Liver (tissue), 9 donors: ENCODE measurements around the gene GSTM1. TPM values are rescaled to one million over a fixed set of nuclear protein-coding genes. Genes with fewer than 3 reads are reported as not detected.

Experiments
- DNase-seq: peaks from one replicate; pipeline ENCODE4 v3.0.0-alpha.2; 2017; ENCODE audit warnings: low spot score
- H3K27ac ChIP-seq, 2 donors: one replicate each; pipeline ENCODE4 v1.7.0; 2013; ENCODE audit warnings: inconsistent platforms in 2 of 2, low read length in 2 of 2, control low read depth in 1 of 2, low read depth in 1 of 2, mild to moderate bottlenecking in 1 of 2
- H3K27me3 ChIP-seq, 4 donors: one replicate each; pipeline versions ENCODE4 v1.6.1 to v1.7.0; 2013; ENCODE audit warnings: low read length in 3 of 4, inconsistent platforms in 1 of 4, mild to moderate bottlenecking in 1 of 4, moderate library complexity in 1 of 4; ENCODE audit not compliant: control insufficient read depth in 4 of 4, insufficient read depth in 4 of 4
- H3K36me3 ChIP-seq, 4 donors: one replicate each; pipeline versions ENCODE4 v1.6.1 to v1.7.0; 2013; ENCODE audit warnings: low read length in 3 of 4, mild to moderate bottlenecking in 3 of 4, low read depth in 1 of 4, moderate library complexity in 1 of 4; ENCODE audit not compliant: control insufficient read depth in 4 of 4, insufficient read depth in 3 of 4
- H3K4me1 ChIP-seq, 4 donors: one replicate each; pipeline versions ENCODE4 v1.6.1 to v1.7.0; 2013; ENCODE audit warnings: low read length in 3 of 4, mild to moderate bottlenecking in 3 of 4, moderate library complexity in 1 of 4; ENCODE audit not compliant: control insufficient read depth in 4 of 4, insufficient read depth in 4 of 4
- H3K4me3 ChIP-seq, 3 donors: one replicate each; pipeline versions ENCODE4 v1.6.1 to v1.7.0; 2013; ENCODE audit warnings: low read length in 3 of 3, control low read depth in 1 of 3, low read depth in 1 of 3, mild to moderate bottlenecking in 1 of 3
- H3K9ac ChIP-seq, 2 donors: one replicate each; pipeline ENCODE4 v1.7.0; 2013; ENCODE audit warnings: low read length in 2 of 2, mild to moderate bottlenecking in 2 of 2, moderate library complexity in 2 of 2, control low read depth in 1 of 2, low read depth in 1 of 2
- H3K9me3 ChIP-seq, 4 donors: one replicate each; pipeline versions ENCODE4 v1.6.1 to v1.7.0; 2013; ENCODE audit warnings: low read length in 3 of 4; ENCODE audit not compliant: control insufficient read depth in 4 of 4
- EGR1 ChIP-seq, 2 donors: IDR thresholded peaks; 2 replicates each; pipeline ENCODE4 v1.6.1; 2016 to 2018; ENCODE audit warnings: antibody characterized with exemption in 2 of 2, low read depth in 2 of 2
- FOXA1 ChIP-seq: IDR thresholded peaks from 2 replicates; pipeline ENCODE4 v1.6.1; 2016; ENCODE audit warnings: antibody characterized with exemption
- GABPA ChIP-seq, 2 donors: IDR thresholded peaks in 1 of 2; conservative IDR thresholded peaks in 1 of 2; 2 replicates each; pipeline ENCODE4 v1.6.1; 2016; ENCODE audit warnings: antibody characterized with exemption in 2 of 2, mild to moderate bottlenecking in 1 of 2, moderate library complexity in 1 of 2
- HNF4A ChIP-seq, 2 donors: conservative IDR thresholded peaks; 2 replicates each; pipeline ENCODE4 v1.6.1; 2016; ENCODE audit warnings: antibody characterized with exemption in 2 of 2, mild to moderate bottlenecking in 2 of 2
- HNF4G ChIP-seq: IDR thresholded peaks from 2 replicates; pipeline ENCODE4 v1.6.1; 2016; ENCODE audit warnings: antibody characterized with exemption
- JUND ChIP-seq, 2 donors: IDR thresholded peaks; 2 replicates each; pipeline ENCODE4 v1.6.1; 2016; ENCODE audit warnings: antibody characterized with exemption in 2 of 2
- NR2F2 ChIP-seq: IDR thresholded peaks from 2 replicates; pipeline ENCODE4 v1.6.1; 2016; ENCODE audit warnings: antibody characterized with exemption
- RAD21 ChIP-seq, 2 donors: IDR thresholded peaks; 2 replicates each; pipeline ENCODE4 v1.6.1; 2016; ENCODE audit warnings: antibody characterized with exemption in 2 of 2, mild to moderate bottlenecking in 2 of 2
- RXRA ChIP-seq, 2 donors: IDR thresholded peaks; 2 replicates each; pipeline ENCODE4 v1.6.1; 2017 to 2018; ENCODE audit warnings: antibody characterized with exemption in 2 of 2, mild to moderate bottlenecking in 1 of 2
- SP1 ChIP-seq: IDR thresholded peaks from 2 replicates; pipeline ENCODE4 v1.6.1; 2018; ENCODE audit warnings: antibody characterized with exemption, mild to moderate bottlenecking
- TAF1 ChIP-seq: conservative IDR thresholded peaks from 2 replicates; pipeline ENCODE4 v1.6.1; 2016; ENCODE audit warnings: antibody characterized with exemption, mild to moderate bottlenecking
- YY1 ChIP-seq: IDR thresholded peaks from 2 replicates; pipeline ENCODE4 v1.6.1; 2016; ENCODE audit warnings: antibody characterized with exemption, mild to moderate bottlenecking
- WGBS: extraction: QIAGEN DNeasy Blood & Tissue Kit; methylation state at CpG from one replicate; pipeline ENCODE4 v1.1.7; 2013; 5-methylcytosine and 5-hydroxymethylcytosine counted together
- polyA plus RNA-seq, 2 donors: library from polyadenylated mRNA; stranded (reverse) in 1 of 2; unstranded in 1 of 2; fragments of 200-250 nt in 1 of 2; fragments of >200 nt in 1 of 2; fragmentation: Nextera tagmentation in 1 of 2; extraction: Ambion mirVana in 1 of 2; gene quantifications; one replicate each; pipeline versions ENCODE4 v1.2.1 to v1.2.3, GENCODE V29; 2013 to 2015
- total RNA-seq, 2 donors: library from RNA; depleted of rRNA; stranded (reverse); fragments of >200 nt; gene quantifications; one replicate each; pipeline ENCODE4 v1.2.3, GENCODE V29; 2014
- TF ChIP-seq, protein P1 (sequence below): IDR thresholded peaks from 2 replicates; pipeline ENCODE4 v1.6.1; 2016; ENCODE audit warnings: antibody characterized with exemption, mild to moderate bottlenecking
- TF ChIP-seq, protein P2 (sequence below): fragments of 150-350 bp; IDR thresholded peaks from 2 replicates; pipeline ENCODE4 v1.5.1; 2017; ENCODE audit warnings: improper control_type of control experiment, low read depth, low read length; ENCODE audit not compliant: missing input control
- TF ChIP-seq, protein P3 (sequence below): IDR thresholded peaks from 2 replicates; pipeline ENCODE4 v1.6.1; 2016; ENCODE audit warnings: antibody characterized with exemption
- TF ChIP-seq, protein P4 (sequence below): IDR thresholded peaks from 2 replicates; pipeline ENCODE4 v1.6.1; 2016; ENCODE audit warnings: antibody characterized with exemption
- TF ChIP-seq, protein P5 (sequence below): IDR thresholded peaks from 2 replicates; pipeline ENCODE4 v1.6.1; 2016; ENCODE audit warnings: antibody characterized with exemption
- donor health status: healthy.
- donor health status: healthy.
- donor health status: healthy.
- donor health status: healthy.
- donor health status: healthy.

GSTM1 gene
- total and polyA plus RNA-seq, 4 donors = 14.7 to 341 (median 247) TPM

DNA sequence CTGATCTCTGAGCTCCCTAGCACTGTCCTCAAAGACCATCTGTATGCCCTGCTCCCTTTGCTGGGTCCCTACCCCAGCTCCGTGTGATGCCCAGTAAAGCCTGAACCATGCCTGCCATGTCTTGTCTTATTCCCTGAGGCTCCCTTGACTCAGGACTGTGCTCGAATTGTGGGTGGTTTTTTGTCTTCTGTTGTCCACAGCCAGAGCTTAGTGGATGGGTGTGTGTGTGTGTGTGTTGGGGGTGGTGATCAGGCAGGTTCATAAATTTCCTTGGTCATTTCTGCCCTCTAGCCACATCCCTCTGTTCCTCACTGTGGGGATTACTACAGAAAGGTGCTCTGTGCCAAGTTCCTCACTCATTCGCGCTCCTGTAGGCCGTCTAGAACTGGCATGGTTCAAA is 30.1 kb downstream of the GSTM1 start (continued):
- TF ChIP-seq, protein P1, sequence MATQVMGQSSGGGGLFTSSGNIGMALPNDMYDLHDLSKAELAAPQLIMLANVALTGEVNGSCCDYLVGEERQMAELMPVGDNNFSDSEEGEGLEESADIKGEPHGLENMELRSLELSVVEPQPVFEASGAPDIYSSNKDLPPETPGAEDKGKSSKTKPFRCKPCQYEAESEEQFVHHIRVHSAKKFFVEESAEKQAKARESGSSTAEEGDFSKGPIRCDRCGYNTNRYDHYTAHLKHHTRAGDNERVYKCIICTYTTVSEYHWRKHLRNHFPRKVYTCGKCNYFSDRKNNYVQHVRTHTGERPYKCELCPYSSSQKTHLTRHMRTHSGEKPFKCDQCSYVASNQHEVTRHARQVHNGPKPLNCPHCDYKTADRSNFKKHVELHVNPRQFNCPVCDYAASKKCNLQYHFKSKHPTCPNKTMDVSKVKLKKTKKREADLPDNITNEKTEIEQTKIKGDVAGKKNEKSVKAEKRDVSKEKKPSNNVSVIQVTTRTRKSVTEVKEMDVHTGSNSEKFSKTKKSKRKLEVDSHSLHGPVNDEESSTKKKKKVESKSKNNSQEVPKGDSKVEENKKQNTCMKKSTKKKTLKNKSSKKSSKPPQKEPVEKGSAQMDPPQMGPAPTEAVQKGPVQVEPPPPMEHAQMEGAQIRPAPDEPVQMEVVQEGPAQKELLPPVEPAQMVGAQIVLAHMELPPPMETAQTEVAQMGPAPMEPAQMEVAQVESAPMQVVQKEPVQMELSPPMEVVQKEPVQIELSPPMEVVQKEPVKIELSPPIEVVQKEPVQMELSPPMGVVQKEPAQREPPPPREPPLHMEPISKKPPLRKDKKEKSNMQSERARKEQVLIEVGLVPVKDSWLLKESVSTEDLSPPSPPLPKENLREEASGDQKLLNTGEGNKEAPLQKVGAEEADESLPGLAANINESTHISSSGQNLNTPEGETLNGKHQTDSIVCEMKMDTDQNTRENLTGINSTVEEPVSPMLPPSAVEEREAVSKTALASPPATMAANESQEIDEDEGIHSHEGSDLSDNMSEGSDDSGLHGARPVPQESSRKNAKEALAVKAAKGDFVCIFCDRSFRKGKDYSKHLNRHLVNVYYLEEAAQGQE = no peak
- TF ChIP-seq HNF4G = no peak

DNA sequence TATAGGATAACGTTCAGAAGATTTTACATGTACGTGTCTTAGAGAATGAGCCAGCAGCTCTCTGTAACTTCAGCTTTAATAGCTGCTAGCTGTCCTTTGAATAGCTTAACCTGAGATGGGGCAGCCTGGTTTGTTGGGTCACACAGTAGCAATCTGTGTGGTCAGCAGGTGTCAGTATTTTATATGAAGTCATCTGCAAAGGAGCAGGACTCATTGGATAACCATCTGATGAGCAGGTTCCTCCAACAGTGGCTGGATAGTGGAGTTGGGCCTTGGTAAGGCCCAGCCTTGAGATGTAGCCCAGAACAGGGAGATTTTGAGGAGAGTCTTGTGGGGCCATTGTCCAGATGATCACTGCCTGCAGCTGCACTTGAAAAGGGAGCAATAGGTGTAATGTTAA is 30.9 kb downstream of the GSTM1 start:
- no peak overlapping the region for H3K9ac ChIP-seq
- H3K9me3 ChIP-seq = no peaks in the 10 kb centered on the region
- no peaks in the 10 kb centered on the region for H3K36me3 ChIP-seq
- H3K4me3 ChIP-seq = no peak overlapping the region
- peak; percentile 33 for DNase-seq
- H3K27ac ChIP-seq = no peak overlapping the region
- H3K4me1 ChIP-seq = no peaks in the 10 kb centered on the region
- TF ChIP-seq RAD21 (IDR thresholded peaks at IDR 0.05) = peak; percentile 62 to 64
- no peak for TF ChIP-seq NR2F2
- TF ChIP-seq, protein P2, sequence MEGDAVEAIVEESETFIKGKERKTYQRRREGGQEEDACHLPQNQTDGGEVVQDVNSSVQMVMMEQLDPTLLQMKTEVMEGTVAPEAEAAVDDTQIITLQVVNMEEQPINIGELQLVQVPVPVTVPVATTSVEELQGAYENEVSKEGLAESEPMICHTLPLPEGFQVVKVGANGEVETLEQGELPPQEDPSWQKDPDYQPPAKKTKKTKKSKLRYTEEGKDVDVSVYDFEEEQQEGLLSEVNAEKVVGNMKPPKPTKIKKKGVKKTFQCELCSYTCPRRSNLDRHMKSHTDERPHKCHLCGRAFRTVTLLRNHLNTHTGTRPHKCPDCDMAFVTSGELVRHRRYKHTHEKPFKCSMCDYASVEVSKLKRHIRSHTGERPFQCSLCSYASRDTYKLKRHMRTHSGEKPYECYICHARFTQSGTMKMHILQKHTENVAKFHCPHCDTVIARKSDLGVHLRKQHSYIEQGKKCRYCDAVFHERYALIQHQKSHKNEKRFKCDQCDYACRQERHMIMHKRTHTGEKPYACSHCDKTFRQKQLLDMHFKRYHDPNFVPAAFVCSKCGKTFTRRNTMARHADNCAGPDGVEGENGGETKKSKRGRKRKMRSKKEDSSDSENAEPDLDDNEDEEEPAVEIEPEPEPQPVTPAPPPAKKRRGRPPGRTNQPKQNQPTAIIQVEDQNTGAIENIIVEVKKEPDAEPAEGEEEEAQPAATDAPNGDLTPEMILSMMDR = peak; percentile 19
- TF ChIP-seq TAF1 = no peak
- H3K27me3 ChIP-seq = no peaks in the 10 kb centered on the region
- 82% methylated on average over 2 of the region's 2 CpGs for WGBS

DNA sequence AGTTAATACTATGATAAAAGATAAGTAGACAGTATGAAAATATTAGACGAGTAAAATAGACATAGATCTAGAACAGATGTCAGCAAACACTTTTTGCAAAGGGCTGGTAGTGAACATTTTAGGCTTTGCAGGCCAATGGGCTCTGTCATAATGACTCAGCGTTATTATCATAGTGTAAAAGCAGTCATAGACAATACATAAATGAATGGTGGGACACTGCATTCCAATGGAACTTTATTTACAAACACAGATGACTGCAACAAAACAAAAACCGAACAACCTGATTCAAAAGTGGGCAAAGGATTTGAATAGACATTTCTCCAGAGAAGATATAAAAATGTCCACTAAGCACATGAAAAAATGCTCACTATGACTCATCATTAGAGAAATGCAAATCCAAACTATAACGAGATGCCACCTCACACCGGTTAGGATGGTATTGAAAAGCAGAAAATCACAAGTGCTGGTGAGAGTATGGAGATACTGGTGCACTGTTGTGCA is 31.8 kb downstream of the GSTM1 start:
- no peaks in the 10 kb centered on the region for H3K27me3 ChIP-seq
- no peaks in the 10 kb centered on the region for H3K36me3 ChIP-seq
- no peak overlapping the region for H3K27ac ChIP-seq
- no peak overlapping the region for H3K9ac ChIP-seq
- H3K9me3 ChIP-seq = no peaks in the 10 kb centered on the region
- H3K4me1 ChIP-seq = no peaks in the 10 kb centered on the region
- WGBS = 83% methylated on average over 5 of the region's 5 CpGs
- no peak overlapping the region for H3K4me3 ChIP-seq
- DNase-seq = no peak
- no peak for TF ChIP-seq YY1
- TF ChIP-seq NR2F2 = no peak
- no peak for TF ChIP-seq HNF4G
- TF ChIP-seq GABPA (IDR thresholded peaks at IDR 0.05 in 1 of 2, conservative IDR thresholded peaks at IDR 0.05 in 1 of 2) = no peak
- no peak for TF ChIP-seq RXRA (IDR thresholded peaks at IDR 0.05)
- TF ChIP-seq HNF4A (conservative IDR thresholded peaks at IDR 0.05) = no peak
- TF ChIP-seq SP1 = no peak
- TF ChIP-seq JUND (IDR thresholded peaks at IDR 0.05) = no peak

DNA sequence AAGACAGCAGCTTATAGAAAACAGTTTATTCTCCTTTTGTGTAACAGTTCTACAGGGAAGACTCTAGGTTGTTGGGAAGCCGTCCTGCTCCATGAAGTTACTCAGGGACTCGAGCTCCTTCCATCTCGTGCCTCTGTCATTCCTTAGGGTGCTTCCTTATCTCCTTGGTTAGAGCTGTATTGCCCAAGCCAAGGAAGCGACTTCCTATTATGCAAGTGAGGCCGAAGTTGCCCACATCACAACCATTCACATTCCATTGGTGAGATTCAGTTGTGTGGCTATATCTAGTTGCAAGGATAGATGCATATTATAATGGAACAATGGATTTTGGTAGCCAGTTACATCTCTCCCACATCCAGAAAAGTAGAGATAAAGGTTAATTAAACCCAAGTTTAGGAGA is 33.4 kb downstream of the GSTM1 start:
- Histone ChIP-seq H3K4me3 (no peak overlapping the region), H3K27me3 (no peaks in the 10 kb centered on the region), H3K36me3 (no peaks in the 10 kb centered on the region), H3K4me1 (no peaks in the 10 kb centered on the region), H3K27ac (no peak overlapping the region), H3K9ac (no peak overlapping the region), H3K9me3 (no peaks in the 10 kb centered on the region)
- TF ChIP-seq, protein P3, sequence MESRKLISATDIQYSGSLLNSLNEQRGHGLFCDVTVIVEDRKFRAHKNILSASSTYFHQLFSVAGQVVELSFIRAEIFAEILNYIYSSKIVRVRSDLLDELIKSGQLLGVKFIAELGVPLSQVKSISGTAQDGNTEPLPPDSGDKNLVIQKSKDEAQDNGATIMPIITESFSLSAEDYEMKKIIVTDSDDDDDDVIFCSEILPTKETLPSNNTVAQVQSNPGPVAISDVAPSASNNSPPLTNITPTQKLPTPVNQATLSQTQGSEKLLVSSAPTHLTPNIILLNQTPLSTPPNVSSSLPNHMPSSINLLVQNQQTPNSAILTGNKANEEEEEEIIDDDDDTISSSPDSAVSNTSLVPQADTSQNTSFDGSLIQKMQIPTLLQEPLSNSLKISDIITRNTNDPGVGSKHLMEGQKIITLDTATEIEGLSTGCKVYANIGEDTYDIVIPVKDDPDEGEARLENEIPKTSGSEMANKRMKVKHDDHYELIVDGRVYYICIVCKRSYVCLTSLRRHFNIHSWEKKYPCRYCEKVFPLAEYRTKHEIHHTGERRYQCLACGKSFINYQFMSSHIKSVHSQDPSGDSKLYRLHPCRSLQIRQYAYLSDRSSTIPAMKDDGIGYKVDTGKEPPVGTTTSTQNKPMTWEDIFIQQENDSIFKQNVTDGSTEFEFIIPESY = no peak
- no peak for TF ChIP-seq RXRA (IDR thresholded peaks at IDR 0.05)
- TF ChIP-seq, protein P4, sequence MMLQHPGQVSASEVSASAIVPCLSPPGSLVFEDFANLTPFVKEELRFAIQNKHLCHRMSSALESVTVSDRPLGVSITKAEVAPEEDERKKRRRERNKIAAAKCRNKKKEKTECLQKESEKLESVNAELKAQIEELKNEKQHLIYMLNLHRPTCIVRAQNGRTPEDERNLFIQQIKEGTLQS = no peak
- TF ChIP-seq, protein P5, sequence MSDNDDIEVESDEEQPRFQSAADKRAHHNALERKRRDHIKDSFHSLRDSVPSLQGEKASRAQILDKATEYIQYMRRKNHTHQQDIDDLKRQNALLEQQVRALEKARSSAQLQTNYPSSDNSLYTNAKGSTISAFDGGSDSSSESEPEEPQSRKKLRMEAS = no peak
- TF ChIP-seq HNF4G = no peak
- TF ChIP-seq NR2F2 = no peak
- TF ChIP-seq FOXA1 = no peak
- no peak for TF ChIP-seq GABPA (IDR thresholded peaks at IDR 0.05 in 1 of 2, conservative IDR thresholded peaks at IDR 0.05 in 1 of 2)
- no peak for TF ChIP-seq EGR1 (IDR thresholded peaks at IDR 0.05; ENCODE audit: low read depth in 2 of 2)
- TF ChIP-seq YY1 = no peak
- DNase-seq = peak; percentile 5
- 84% methylated on average over 5 of the region's 5 CpGs for WGBS
